SK-N-SH (cell line): ENCODE measurements around the gene ARMC9. TPM values are rescaled to one million over a fixed set of nuclear protein-coding genes. Genes with fewer than 3 reads are reported as not detected.

Experiments
- CTCF ChIA-PET: fragments of 300-600, 350-600 bp; formaldehyde crosslinking; extraction: SDS; loops from one replicate; lab custom pipeline; 2021; lab: Yijun Ruan, JAX
- POLR2A ChIA-PET: fragments of 350-600 bp; sonication (Branson Sonifier 250); formaldehyde crosslinking; extraction: SDS; loops from one replicate; lab custom pipeline; 2020; ENCODE audit warnings: antibody characterized with exemption, inconsistent platforms; lab: Yijun Ruan, JAX
- DNase-seq: peaks from one replicate; pipeline ENCODE4 v3.0.0; 2012
- H2AFZ ChIP-seq: fragments of 200-600 bp; sonication (generic); 2 replicates; pipeline ENCODE4 v1.8.1; 2016; ENCODE audit warnings: antibody characterized with exemption, mild to moderate bottlenecking, low read depth
- H3F3A ChIP-seq: fragments of 200-600 bp; sonication (generic); replicated peaks from 2 replicates; pipeline ENCODE3; 2016; ENCODE audit warnings: antibody characterized with exemption, mild to moderate bottlenecking; ENCODE audit not compliant: insufficient read depth
- H3K27ac ChIP-seq, 2 experiments: fragments of 200-500 bp in 1 of 2; fragments of 200-600 bp in 1 of 2; sonication (Bioruptor generic) in 1 of 2; sonication (generic), shearing (Covaris generic) in 1 of 2; 2 replicates each; pipeline versions ENCODE4 v1.5.1 to v1.6.1; 2014 to 2016; ENCODE audit warnings: low read depth in 2 of 2, inconsistent platforms in 1 of 2, low read length in 1 of 2, mild to moderate bottlenecking in 1 of 2, mixed read lengths in 1 of 2
- H3K27me3 ChIP-seq: fragments of 200-600 bp; sonication (generic), shearing (Covaris generic); 2 replicates; pipeline ENCODE4 v1.6.1; 2016; ENCODE audit warnings: mixed run types; ENCODE audit not compliant: insufficient read depth
- H3K36me3 ChIP-seq, 2 experiments: fragments of 200-500 bp in 1 of 2; fragments of 200-600 bp in 1 of 2; sonication (Bioruptor generic) in 1 of 2; sonication (generic) in 1 of 2; replicated peaks in 1 of 2; 2 replicates each; pipeline versions ENCODE3 to v1.5.1; 2014 to 2016; ENCODE audit warnings: low read length in 1 of 2, mild to moderate bottlenecking in 1 of 2; ENCODE audit not compliant: insufficient read depth in 2 of 2, control insufficient read depth in 1 of 2
- H3K4me1 ChIP-seq, 2 experiments: fragments of 200-500 bp in 1 of 2; fragments of 200-600 bp in 1 of 2; sonication (Bioruptor generic) in 1 of 2; sonication (generic), shearing (Covaris generic) in 1 of 2; 2 replicates each; pipeline versions ENCODE4 v1.5.1 to v1.6.1; 2014 to 2016; ENCODE audit warnings: low read depth in 1 of 2, low read length in 1 of 2, mixed run types in 1 of 2; ENCODE audit not compliant: insufficient read depth in 2 of 2, control insufficient read depth in 1 of 2
- H3K4me2 ChIP-seq: fragments of 200-600 bp; sonication (generic), shearing (Covaris generic); 2 replicates; pipeline ENCODE4 v1.6.1; 2017; ENCODE audit warnings: mixed run types
- H3K4me3 ChIP-seq, 2 experiments: fragments of 200-500 bp in 1 of 2; fragments of 200-600 bp in 1 of 2; sonication (Bioruptor generic) in 1 of 2; sonication (generic), shearing (Covaris generic) in 1 of 2; 2 replicates each; pipeline versions ENCODE4 v1.5.1 to v1.8.1; 2014 to 2016; ENCODE audit warnings: low read depth in 2 of 2, inconsistent platforms in 1 of 2, low read length in 1 of 2, mild to moderate bottlenecking in 1 of 2, mixed read lengths in 1 of 2, moderate library complexity in 1 of 2
- H3K79me2 ChIP-seq: fragments of 200-600 bp; sonication (generic); 2 replicates; pipeline ENCODE4 v1.8.1; 2017; ENCODE audit warnings: mild to moderate bottlenecking; ENCODE audit not compliant: insufficient read depth
- H3K9ac ChIP-seq: fragments of 200-600 bp; sonication (generic); 2 replicates; pipeline ENCODE4 v1.6.1; 2017; ENCODE audit warnings: mixed run types
- H3K9me2 ChIP-seq: fragments of 200-600 bp; sonication (generic); 2 replicates; pipeline ENCODE4 v1.6.1; 2017; ENCODE audit warnings: mixed run types
- H3K9me3 ChIP-seq: fragments of 200-600 bp; sonication (generic); 2 replicates; pipeline ENCODE4 v1.6.1; 2017; ENCODE audit warnings: mixed run types, mild to moderate bottlenecking, moderate library complexity
- H4K20me1 ChIP-seq: fragments of 200-600 bp; sonication (generic); 2 replicates; pipeline ENCODE4 v1.6.1; 2017; ENCODE audit warnings: mild to moderate bottlenecking, mixed run types; ENCODE audit not compliant: insufficient read depth
- EZH2phosphoT487 ChIP-seq: fragments of 200-600 bp; sonication (generic); IDR thresholded peaks from 2 replicates; pipeline ENCODE4 v1.6.1; 2017; ENCODE audit warnings: low read depth, mixed run types, mild to moderate bottlenecking, antibody characterized with exemption, moderate library complexity, borderline replicate concordance
- FOXM1 ChIP-seq: IDR thresholded peaks from 2 replicates; pipeline ENCODE4 v1.4.0; 2012; ENCODE audit warnings: low read depth, mild to moderate bottlenecking
- NFIC ChIP-seq: IDR thresholded peaks from 2 replicates; pipeline ENCODE4 v1.4.0; 2012; ENCODE audit warnings: borderline replicate concordance
- PBX3 ChIP-seq: IDR thresholded peaks from 2 replicates; pipeline ENCODE4; 2012
- POLR2AphosphoS5 ChIP-seq: IDR thresholded peaks from 2 replicates; pipeline ENCODE4 v1.6.1; 2012; ENCODE audit warnings: low read depth, low read length
- RCOR1 ChIP-seq: fragments of 150-350 bp; IDR thresholded peaks from 2 replicates; pipeline ENCODE4 v1.6.1; 2017; ENCODE audit warnings: antibody characterized with exemption, low read length
- USF1 ChIP-seq: IDR thresholded peaks from 2 replicates; pipeline ENCODE4 v1.4.0; 2012; ENCODE audit warnings: low read depth, borderline replicate concordance
- ZBTB33 ChIP-seq: IDR thresholded peaks from 2 replicates; pipeline ENCODE4 v1.4.0; 2012; ENCODE audit warnings: low read depth, borderline replicate concordance
- WGBS: methylation state at CpG from one replicate; pipeline ENCODE4 v1.1.6; 2017; ENCODE audit warnings: low lambda C conversion rate; 5-methylcytosine and 5-hydroxymethylcytosine counted together
- polyA plus RNA-seq, 3 experiments: library from polyadenylated mRNA; depleted of rRNA; stranded (reverse); fragments of >200 nt; gene quantifications; 2 replicates each; pipeline ENCODE4 v1.2.3, GENCODE V29; 2012

The ARMC9 gene
- polyA plus RNA-seq, 1 of the 3 experiments (the other 2 are of a cell fraction) = 25.3 TPM

- no peak for DNase-seq
- Histone ChIP-seq H3F3A (no peaks in the 10 kb centered on the region), H3K27ac (no peak overlapping the region), H3K4me1 (peaks cover 0 to 5% of the 10 kb centered on the region in 2 experiments; a peak in 1 of 4 replicates), H3K27me3 (no peaks in the 10 kb centered on the region), H3K4me3 (no peak overlapping the region), H3K4me2 (no peak overlapping the region), H3K36me3 (peaks cover 0 to 17% of the 10 kb centered on the region in 2 experiments), H3K79me2 (no peaks in the 10 kb centered on the region), H3K9me2 (no peaks in the 10 kb centered on the region), H2AFZ (no peak overlapping the region), H3K9me3 (no peaks in the 10 kb centered on the region), H4K20me1 (no peaks in the 10 kb centered on the region), H3K9ac (no peak overlapping the region)
- 82% methylated on average over 6 of the region's 6 CpGs for WGBS
- ChIA-PET POLR2A (no interaction called here), CTCF (interaction anchor here (0.6 to 5.3 kb wide), 10 partner anchors 9 to 386 kb away, joined by 3 to 38 read pairs (median 3); no protein-coding TSS in a partner anchor)
- TF ChIP-seq ZBTB33 = no peak
- no peak for TF ChIP-seq NFIC
These were observed 108.5 kb downstream of the ARMC9 start for GRCh38 chr2:231306791-231307393.

GRCh38 chr2:231308219-231308618 lies 109.8 kb downstream of the ARMC9 start:
- Histone ChIP-seq H4K20me1 (no peaks in the 10 kb centered on the region), H3K27me3 (no peaks in the 10 kb centered on the region), H3K9me3 (no peaks in the 10 kb centered on the region), H3F3A (no peaks in the 10 kb centered on the region), H3K4me3 (no peak overlapping the region), H3K27ac (peak overlapping the region in 1 of 2 experiments; percentile 64; a peak in 2 of 4 replicates), H3K36me3 (peaks cover 0 to 17% of the 10 kb centered on the region in 2 experiments), H3K9ac (no peak overlapping the region), H3K79me2 (no peaks in the 10 kb centered on the region), H3K4me2 (no peak overlapping the region), H2AFZ (no peak overlapping the region), H3K4me1 (peaks cover 0 to 5% of the 10 kb centered on the region in 2 experiments; a peak in 1 of 4 replicates), H3K9me2 (no peaks in the 10 kb centered on the region)
- CTCF ChIA-PET = interaction anchor here (1.4 to 5.3 kb wide), 3 partner anchors 10 to 103 kb away, joined by 5 to 38 read pairs (median 28); no protein-coding TSS in a partner anchor
- no peak for DNase-seq
- 98% methylated on average over 4 of the region's 6 CpGs for WGBS
- no peak for TF ChIP-seq RCOR1
- TF ChIP-seq USF1 = no peak
- TF ChIP-seq EZH2phosphoT487 = no peak
- no peak for TF ChIP-seq FOXM1
- TF ChIP-seq POLR2AphosphoS5 = no peak
- TF ChIP-seq PBX3 = no peak
- POLR2A ChIA-PET = no interaction called here
